ENCODE measurements around the gene PLAC1. TPM values are rescaled to one million over a fixed set of nuclear protein-coding genes. Genes with fewer than 3 reads are reported as not detected.

Gene PLAC1
- polyA plus RNA-seq, 1 donor from 2014 or later, result not detected

GRCh38 chrX:134670134-134670924 is 12.1 kb upstream of the PLAC1 start:
- Histone ChIP-seq H3K27me3 (ENCODE audit: insufficient read depth, low read depth, low read length) (no peaks in the 10 kb centered on the region), H3K4me3 (ENCODE audit: low read length) (no peak overlapping the region), H3K36me3 (ENCODE audit: insufficient read depth, low read length) (no peaks in the 10 kb centered on the region), H3F3A (ENCODE audit: insufficient read depth, low read length, poor library complexity, severe bottlenecking) (no peaks in the 10 kb centered on the region), H3K79me2 (replicated peaks; ENCODE audit: insufficient read depth, low read length) (no peaks in the 10 kb centered on the region), H3K27ac (ENCODE audit: low read length) (no peak overlapping the region), H2AFZ (ENCODE audit: low read depth, low read length) (no peak overlapping the region), H4K20me1 (ENCODE audit: insufficient read depth) (no peaks in the 10 kb centered on the region), H3K9ac (ENCODE audit: low read length) (no peak overlapping the region), H3K9me2 (ENCODE audit: insufficient read depth, low read length) (no peaks in the 10 kb centered on the region), H3K9me3 (ENCODE audit: low read length) (no peaks in the 10 kb centered on the region), H3K4me2 (ENCODE audit: low read length) (no peak overlapping the region)
- TF ChIP-seq TAF1 (IDR thresholded peaks at IDR 0.05; ENCODE audit: low read depth) (no peak), SMC3 (conservative IDR thresholded peaks at IDR 0.05; ENCODE audit: poor library complexity) (no peak), RAD21 (conservative IDR thresholded peaks at IDR 0.05) (no peak), REST (IDR thresholded peaks at IDR 0.05; ENCODE audit: borderline replicate concordance) (no peak)

- Histone ChIP-seq H3K27me3 (ENCODE audit: insufficient read depth, low read depth, low read length) (no peaks in the 10 kb centered on the region), H3K27ac (ENCODE audit: low read length) (no peak overlapping the region), H3K79me2 (replicated peaks; ENCODE audit: insufficient read depth, low read length) (no peaks in the 10 kb centered on the region), H3F3A (ENCODE audit: insufficient read depth, low read length, poor library complexity, severe bottlenecking) (no peaks in the 10 kb centered on the region), H3K9me3 (ENCODE audit: low read length) (no peaks in the 10 kb centered on the region), H3K4me2 (ENCODE audit: low read length) (no peak overlapping the region), H3K9ac (ENCODE audit: low read length) (no peak overlapping the region), H2AFZ (ENCODE audit: low read depth, low read length) (no peak overlapping the region), H3K36me3 (ENCODE audit: insufficient read depth, low read length) (no peaks in the 10 kb centered on the region), H3K4me3 (ENCODE audit: low read length) (no peak overlapping the region), H3K9me2 (ENCODE audit: insufficient read depth, low read length) (no peaks in the 10 kb centered on the region), H4K20me1 (ENCODE audit: insufficient read depth) (no peaks in the 10 kb centered on the region)
- TF ChIP-seq RAD21 (conservative IDR thresholded peaks at IDR 0.05), result no peak
- TF ChIP-seq EP300 (conservative IDR thresholded peaks at IDR 0.05; ENCODE audit: poor library complexity, severe bottlenecking), result no peak
- no peak for TF ChIP-seq EZH2 (IDR thresholded peaks at IDR 0.05; ENCODE audit: borderline replicate concordance, insufficient read depth, low read length, poor library complexity, severe bottlenecking)
- no peak for TF ChIP-seq CTCF (IDR thresholded peaks at IDR 0.05; ENCODE audit: poor library complexity, severe bottlenecking)
- no peak for TF ChIP-seq SMC3 (conservative IDR thresholded peaks at IDR 0.05; ENCODE audit: poor library complexity)
- TF ChIP-seq MXI1 (conservative IDR thresholded peaks at IDR 0.05; ENCODE audit: poor library complexity, severe bottlenecking), result no peak
These were observed 11.3 kb upstream of the PLAC1 start for GRCh38 chrX:134669378-134670098.
